Naive B cell (primary cell): ENCODE data around the gene KCNK18. TPM values are rescaled to one million over a fixed set of nuclear protein-coding genes. Genes with fewer than 3 reads are reported as not detected.
"Not testable (repeated sequence)": the region's sequence is repeated elsewhere in the genome, so short reads cannot be mapped to it uniquely, and the experiment has no call there.

Experiments used
- ATAC-seq, 2 donors: fragments of 150-1000 bp; cut with Tn5 transposase; 2 replicates each; pipeline ENCODE4 v1.10.0; 2021; ENCODE audit warnings: low read depth in 2 of 2, mild to moderate bottlenecking in 2 of 2, moderate library complexity in 2 of 2
- DNase-seq: peaks from one replicate; pipeline ENCODE4 v3.0.0; 2022
- H3K27ac Mint-ChIP-seq, 6 donors: one replicate each; pipeline ENCODE4 v1.8.0; 2020 to 2022; ENCODE audit warnings: mild to moderate bottlenecking in 6 of 6, mixed read lengths in 6 of 6, moderate library complexity in 5 of 6, inconsistent platforms in 2 of 6
- H3K27me3 Mint-ChIP-seq, 3 donors: one replicate each; pipeline ENCODE4 v1.8.0; 2021 to 2022; ENCODE audit warnings: mixed read lengths in 3 of 3, mild to moderate bottlenecking in 1 of 3
- H3K36me3 Mint-ChIP-seq, 2 donors: one replicate each; pipeline ENCODE4 v1.8.0; 2020 to 2022; ENCODE audit warnings: mixed read lengths in 2 of 2, inconsistent platforms in 1 of 2, mild to moderate bottlenecking in 1 of 2
- H3K4me1 Mint-ChIP-seq, 3 donors: one replicate each; pipeline ENCODE4 v1.8.0; 2020 to 2022; ENCODE audit warnings: mixed read lengths in 3 of 3, inconsistent platforms in 1 of 3, mild to moderate bottlenecking in 1 of 3, moderate library complexity in 1 of 3
- H3K4me3 Mint-ChIP-seq, 8 donors: one replicate each; pipeline ENCODE4 v1.8.0; 2020 to 2022; ENCODE audit warnings: mild to moderate bottlenecking in 8 of 8, mixed read lengths in 8 of 8, moderate library complexity in 8 of 8, inconsistent platforms in 2 of 8
- H3K9me3 Mint-ChIP-seq, 7 donors: one replicate each; pipeline ENCODE4 v1.8.0; 2020 to 2022; ENCODE audit warnings: mixed read lengths in 7 of 7, mild to moderate bottlenecking in 5 of 7, inconsistent platforms in 2 of 7, moderate library complexity in 1 of 7
- polyA plus RNA-seq, 6 donors: library from polyadenylated mRNA; unstranded; fragments of 300-500 nt; fragmentation: Illumina TruSeq; gene quantifications; one replicate each; pipeline ENCODE4 v1.2.3, GENCODE V29; 2021; ENCODE audit warnings: low read depth in 6 of 6

KCNK18 gene
- polyA plus RNA-seq, 6 donors from 2014 or later = not detected

DNA sequence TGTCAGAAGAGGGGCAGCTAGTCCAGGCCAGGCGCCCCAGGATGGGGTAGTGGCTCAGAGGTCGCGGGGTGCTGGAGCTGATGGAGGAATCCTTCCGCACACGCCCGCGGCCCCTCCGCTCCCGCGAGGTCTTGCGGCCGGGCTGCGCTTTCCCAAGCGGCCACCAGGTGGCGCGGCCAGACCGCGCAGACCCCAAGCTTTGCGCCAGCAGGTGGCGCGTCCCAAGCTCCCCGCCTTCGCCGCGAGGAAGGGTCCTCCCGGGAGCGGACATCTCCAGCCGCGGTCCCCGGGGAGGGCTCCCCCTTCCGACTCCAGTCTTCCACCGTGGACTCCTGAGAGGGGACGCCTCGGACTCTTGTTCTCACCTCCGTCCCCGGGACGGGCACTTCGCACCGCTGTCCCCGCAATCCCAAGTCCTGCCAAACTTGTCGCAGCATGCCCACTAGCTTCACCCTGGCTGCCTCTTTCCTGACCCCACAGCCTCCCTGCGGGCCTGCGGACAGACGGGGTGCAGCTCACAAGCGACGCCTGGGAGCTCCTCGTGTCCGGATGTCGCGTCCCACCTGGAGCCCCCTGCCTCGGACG, 19.4 kb downstream of the KCNK18 start:
- ATAC-seq = peak; percentile 64 to 71
- H3K27ac Mint-ChIP-seq = peak overlapping the region in 1 of 6 donors; percentile 85
- H3K36me3 Mint-ChIP-seq = peaks cover 0 to 9% of the 10 kb centered on the region in 2 donors

GRCh38 chr10:117217196-117217761, 20.0 kb downstream of the KCNK18 start:
- peaks cover 0 to 15% (median 0%) of the 10 kb centered on the region in 3 donors for H3K4me1 Mint-ChIP-seq
- DNase-seq (peak; percentile 1), ATAC-seq (peak in 1 of 2 donors; percentile 28)
- no peak overlapping the region for H3K27ac Mint-ChIP-seq
- H3K27me3 Mint-ChIP-seq = peaks cover 27 to 59% (median 45%) of the 10 kb centered on the region in 3 donors
- peaks cover 0 to 7% of the 10 kb centered on the region in 2 donors for H3K36me3 Mint-ChIP-seq
- H3K4me3 Mint-ChIP-seq = peak overlapping the region in 6 of 8 donors; percentile 59 to 77 (median 68)
- H3K9me3 Mint-ChIP-seq = peaks cover 1 to 19% (median 5%) of the 10 kb centered on the region in 7 donors

More for the DNA sequence above, 19.4 kb downstream of the KCNK18 start:
- Mint-ChIP-seq H3K9me3 (peaks cover 3 to 25% (median 11%) of the 10 kb centered on the region in 7 donors), H3K4me1 (peaks cover 0 to 15% (median 0%) of the 10 kb centered on the region in 3 donors), H3K27me3 (peaks cover 27 to 59% (median 45%) of the 10 kb centered on the region in 3 donors), H3K4me3 (peak overlapping the region in 7 of 8 donors; percentile 55 to 77 (median 67))
- peak; percentile 51 for DNase-seq

DNA sequence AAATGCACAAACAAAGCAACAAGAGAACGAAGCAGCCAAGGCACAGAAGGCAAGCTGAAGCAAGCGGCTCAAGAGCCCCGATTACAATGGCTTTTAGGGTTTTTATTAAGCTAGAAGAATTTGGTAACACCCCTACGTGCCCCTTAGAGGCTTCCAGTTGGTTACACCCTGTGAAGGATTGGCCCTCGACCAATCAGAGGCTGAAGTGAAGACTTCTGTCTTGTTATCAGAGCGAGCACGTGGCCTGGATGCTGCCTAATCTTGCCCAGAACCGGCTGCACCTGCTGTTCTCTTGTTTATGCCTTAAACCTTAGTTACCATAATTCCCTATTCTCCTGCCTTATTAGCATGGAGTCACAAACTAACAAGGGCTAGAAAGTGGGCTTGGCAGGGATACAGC, 21.4 kb downstream of the KCNK18 start:
- ATAC-seq (no peak), DNase-seq (no peak)
- peaks cover 0 to under 1% of the 10 kb centered on the region in 2 donors for H3K36me3 Mint-ChIP-seq

GRCh38 chr10:117221156-117221711, 23.9 kb downstream of the KCNK18 start:
- H3K4me3 Mint-ChIP-seq = no peak overlapping the region
- H3K27me3 Mint-ChIP-seq = peaks cover 19 to 46% (median 37%) of the 10 kb centered on the region in 3 donors
- DNase-seq = no peak
- no peaks in the 10 kb centered on the region for H3K36me3 Mint-ChIP-seq
- H3K27ac Mint-ChIP-seq = no peak overlapping the region
- no peak for ATAC-seq
- H3K9me3 Mint-ChIP-seq = no peaks in the 10 kb centered on the region
- peaks cover 0 to 11% (median 0%) of the 10 kb centered on the region in 3 donors for H3K4me1 Mint-ChIP-seq

More for the DNA sequence above, 21.4 kb downstream of the KCNK18 start:
- H3K27me3 Mint-ChIP-seq = peaks cover 25 to 61% (median 43%) of the 10 kb centered on the region in 3 donors
- peak overlapping the region in 1 of 6 donors; percentile 22 for H3K27ac Mint-ChIP-seq
- H3K4me3 Mint-ChIP-seq = no peak overlapping the region
- peaks cover 0 to 15% (median 0%) of the 10 kb centered on the region in 3 donors for H3K4me1 Mint-ChIP-seq
- peaks cover 0 to 6% (median 0%) of the 10 kb centered on the region in 7 donors for H3K9me3 Mint-ChIP-seq

GRCh38 chr10:117222552-117222951, 25.3 kb downstream of the KCNK18 start:
- H3K27me3 Mint-ChIP-seq = peaks cover 18 to 34% (median 31%) of the 10 kb centered on the region in 3 donors
- H3K4me1 Mint-ChIP-seq = peaks cover 0 to 4% (median 0%) of the 10 kb centered on the region in 3 donors
- H3K9me3 Mint-ChIP-seq = no peaks in the 10 kb centered on the region
- DNase-seq (no peak), ATAC-seq (no peak)
- no peak overlapping the region for H3K4me3 Mint-ChIP-seq
- H3K27ac Mint-ChIP-seq = no peak overlapping the region
- no peaks in the 10 kb centered on the region for H3K36me3 Mint-ChIP-seq

GRCh38 chr10:117222976-117223692, 25.8 kb downstream of the KCNK18 start:
- no peak for ATAC-seq
- H3K27ac Mint-ChIP-seq = no peak overlapping the region
- H3K27me3 Mint-ChIP-seq = peaks cover 12 to 34% (median 29%) of the 10 kb centered on the region in 3 donors
- no peaks in the 10 kb centered on the region for H3K36me3 Mint-ChIP-seq
- DNase-seq = no peak
- no peak overlapping the region for H3K4me3 Mint-ChIP-seq
- H3K4me1 Mint-ChIP-seq = no peaks in the 10 kb centered on the region
- no peaks in the 10 kb centered on the region for H3K9me3 Mint-ChIP-seq

- no peak for ATAC-seq
- no peaks in the 10 kb centered on the region for H3K36me3 Mint-ChIP-seq
- no peak overlapping the region for H3K27ac Mint-ChIP-seq
- no peak overlapping the region for H3K4me3 Mint-ChIP-seq
- H3K27me3 Mint-ChIP-seq = peaks cover 7 to 36% (median 30%) of the 10 kb centered on the region in 3 donors
- no peaks in the 10 kb centered on the region for H3K4me1 Mint-ChIP-seq
- no peak for DNase-seq
- peaks cover 0 to 1% (median 0%) of the 10 kb centered on the region in 7 donors for H3K9me3 Mint-ChIP-seq
Observed at GRCh38 chr10:117223693-117224430, 26.6 kb downstream of the KCNK18 start.

- no peak overlapping the region for H3K27ac Mint-ChIP-seq
- H3K4me3 Mint-ChIP-seq = no peak overlapping the region
- no peaks in the 10 kb centered on the region for H3K36me3 Mint-ChIP-seq
- DNase-seq (no peak), ATAC-seq (no peak)
- H3K9me3 Mint-ChIP-seq = peaks cover 0 to 5% (median 0%) of the 10 kb centered on the region in 7 donors
- H3K4me1 Mint-ChIP-seq = no peaks in the 10 kb centered on the region
- peaks cover 4 to 45% (median 37%) of the 10 kb centered on the region in 3 donors for H3K27me3 Mint-ChIP-seq
Observed at GRCh38 chr10:117224881-117225280, 27.6 kb downstream of the KCNK18 start.

DNA sequence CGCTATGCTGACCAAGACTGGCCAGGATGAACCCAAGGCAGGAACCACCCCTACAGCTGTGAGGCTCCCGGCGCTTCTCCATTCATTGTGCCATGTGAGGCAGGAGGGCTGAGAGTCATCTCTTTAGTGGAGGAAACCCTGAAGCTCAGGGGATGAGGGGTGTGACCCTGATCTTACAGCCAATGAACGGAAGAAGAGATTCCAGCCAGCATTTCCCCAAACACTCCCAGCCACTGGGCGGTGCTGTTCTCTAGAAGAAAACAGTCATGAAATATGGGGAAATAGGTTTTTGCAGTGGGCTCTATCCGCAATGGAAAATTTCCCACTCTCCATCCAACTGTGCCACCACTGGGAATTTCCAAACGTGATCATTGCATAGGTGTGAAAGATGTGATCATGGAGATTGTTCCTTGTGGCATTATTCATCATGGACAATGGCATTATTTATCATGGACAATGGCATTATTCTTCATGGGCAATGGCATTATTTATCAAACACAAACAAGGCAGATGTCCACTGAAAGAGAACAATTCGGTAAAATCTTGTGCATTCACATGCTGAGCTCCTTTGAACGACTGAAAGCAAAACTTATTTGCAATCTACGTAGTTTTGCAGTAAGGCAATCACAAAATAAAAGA, 29.6 kb downstream of the KCNK18 start:
- Mint-ChIP-seq H3K4me3 (no peak overlapping the region), H3K9me3 (peaks cover 0 to 11% (median 7%) of the 10 kb centered on the region in 7 donors), H3K27me3 (peaks cover 22 to 52% (median 44%) of the 10 kb centered on the region in 3 donors), H3K27ac (no peak overlapping the region), H3K36me3 (peaks cover 0 to 8% of the 10 kb centered on the region in 2 donors), H3K4me1 (no peaks in the 10 kb centered on the region)
- no peak for ATAC-seq
- no peak for DNase-seq

DNA sequence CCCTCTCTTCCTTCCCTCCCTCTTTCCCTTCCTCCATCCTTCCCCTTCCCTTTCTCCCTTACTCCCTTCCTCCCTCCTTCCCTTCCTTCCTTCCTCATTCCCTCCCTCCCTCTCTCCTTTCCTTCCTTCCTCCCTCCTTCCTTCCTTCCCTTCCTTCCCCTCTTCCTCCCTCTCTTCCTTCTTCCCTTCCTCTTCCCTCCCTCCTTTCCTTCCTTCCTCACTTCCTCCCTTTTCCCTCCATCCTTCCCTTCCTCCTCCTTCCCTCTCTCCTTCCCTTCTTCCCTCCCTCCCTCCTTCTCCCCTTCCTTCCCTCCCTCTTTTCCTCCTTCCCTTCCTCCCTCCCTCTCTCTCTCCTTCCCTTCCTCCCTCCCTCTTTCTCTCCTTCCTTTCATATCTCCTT, 30.9 kb downstream of the KCNK18 start:
- no peak for ATAC-seq
- Mint-ChIP-seq H3K27me3 (peaks cover 23 to 65% (median 57%) of the 10 kb centered on the region in 3 donors), H3K4me1 (no peaks in the 10 kb centered on the region), H3K27ac (no peak overlapping the region), H3K36me3 (peaks cover 0 to 8% of the 10 kb centered on the region in 2 donors), H3K4me3 (no peak overlapping the region), H3K9me3 (peaks cover 0 to 11% (median 7%) of the 10 kb centered on the region in 7 donors)
- DNase-seq = no peak

DNA sequence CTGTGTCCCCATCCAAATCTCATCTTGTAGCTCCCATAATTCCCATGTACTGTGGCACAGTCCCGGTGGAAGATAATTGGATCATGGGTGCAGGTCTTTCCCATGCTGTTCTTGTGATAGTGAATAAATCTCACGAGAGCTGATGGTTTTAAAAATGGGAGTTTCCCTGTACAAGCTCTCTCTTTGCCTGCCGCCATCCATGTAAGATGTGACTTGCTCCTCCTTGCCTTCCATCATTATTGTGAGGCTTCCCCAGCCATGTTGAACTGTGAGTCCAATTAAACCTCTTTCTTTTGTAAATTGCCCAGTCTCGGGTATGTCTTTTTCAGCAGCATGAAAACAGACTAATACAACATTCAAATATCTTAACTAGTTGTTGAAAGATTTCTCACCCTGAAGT, 32.8 kb downstream of the KCNK18 start:
- H3K36me3 Mint-ChIP-seq = not testable (repeated sequence)

GRCh38 chr10:117237401-117237991, 40.2 kb downstream of the KCNK18 start:
- Mint-ChIP-seq H3K9me3 (peaks cover 10 to 27% (median 17%) of the 10 kb centered on the region in 7 donors), H3K27ac (peak overlapping the region in 1 of 6 donors; percentile 4), H3K36me3 (peaks cover 0 to 14% of the 10 kb centered on the region in 2 donors), H3K27me3 (peaks cover 15 to 36% (median 20%) of the 10 kb centered on the region in 3 donors), H3K4me1 (peaks cover 0 to 15% (median 6%) of the 10 kb centered on the region in 3 donors), H3K4me3 (no peak overlapping the region)
- ATAC-seq (peak; percentile 77), DNase-seq (no peak)

More for the DNA sequence above, 32.8 kb downstream of the KCNK18 start:
- not testable (repeated sequence) for H3K27ac Mint-ChIP-seq, H3K4me1 Mint-ChIP-seq, H3K4me3 Mint-ChIP-seq, DNase-seq, ATAC-seq
- H3K27me3 Mint-ChIP-seq = peaks cover 31 to 66% (median 61%) of the 10 kb centered on the region in 3 donors
- H3K9me3 Mint-ChIP-seq = peaks cover 0 to 11% (median 9%) of the 10 kb centered on the region in 7 donors
